Measurements from ENCODE around the gene ZBTB42.

GRCh38 chr14:104792945-104793702 is 7.8 kb upstream of the ZBTB42 start:
- TF ChIP-seq CTCF (IDR thresholded peaks at IDR 0.05) (no peak), POLR2A (IDR thresholded peaks at IDR 0.05) (no peak), EP300 (IDR thresholded peaks at IDR 0.05) (no peak), POLR2AphosphoS5 (IDR thresholded peaks at IDR 0.05) (no peak)
